GM18909 (cell line): ENCODE results near the gene AUP1.
"Not testable (repeated sequence)": the region's sequence is repeated elsewhere in the genome, so short reads cannot be mapped to it uniquely, and the experiment has no call there.

Source experiments
- ATAC-seq: cut with Tn5 transposase; IDR thresholded peaks from one replicate; pipeline ENCODE4 v1.9.1; 2021; ENCODE audit warnings: mild to moderate bottlenecking; ENCODE audit not compliant: unreplicated experiment, poor library complexity

Gene AUP1, protein sequence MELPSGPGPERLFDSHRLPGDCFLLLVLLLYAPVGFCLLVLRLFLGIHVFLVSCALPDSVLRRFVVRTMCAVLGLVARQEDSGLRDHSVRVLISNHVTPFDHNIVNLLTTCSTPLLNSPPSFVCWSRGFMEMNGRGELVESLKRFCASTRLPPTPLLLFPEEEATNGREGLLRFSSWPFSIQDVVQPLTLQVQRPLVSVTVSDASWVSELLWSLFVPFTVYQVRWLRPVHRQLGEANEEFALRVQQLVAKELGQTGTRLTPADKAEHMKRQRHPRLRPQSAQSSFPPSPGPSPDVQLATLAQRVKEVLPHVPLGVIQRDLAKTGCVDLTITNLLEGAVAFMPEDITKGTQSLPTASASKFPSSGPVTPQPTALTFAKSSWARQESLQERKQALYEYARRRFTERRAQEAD

DNA sequence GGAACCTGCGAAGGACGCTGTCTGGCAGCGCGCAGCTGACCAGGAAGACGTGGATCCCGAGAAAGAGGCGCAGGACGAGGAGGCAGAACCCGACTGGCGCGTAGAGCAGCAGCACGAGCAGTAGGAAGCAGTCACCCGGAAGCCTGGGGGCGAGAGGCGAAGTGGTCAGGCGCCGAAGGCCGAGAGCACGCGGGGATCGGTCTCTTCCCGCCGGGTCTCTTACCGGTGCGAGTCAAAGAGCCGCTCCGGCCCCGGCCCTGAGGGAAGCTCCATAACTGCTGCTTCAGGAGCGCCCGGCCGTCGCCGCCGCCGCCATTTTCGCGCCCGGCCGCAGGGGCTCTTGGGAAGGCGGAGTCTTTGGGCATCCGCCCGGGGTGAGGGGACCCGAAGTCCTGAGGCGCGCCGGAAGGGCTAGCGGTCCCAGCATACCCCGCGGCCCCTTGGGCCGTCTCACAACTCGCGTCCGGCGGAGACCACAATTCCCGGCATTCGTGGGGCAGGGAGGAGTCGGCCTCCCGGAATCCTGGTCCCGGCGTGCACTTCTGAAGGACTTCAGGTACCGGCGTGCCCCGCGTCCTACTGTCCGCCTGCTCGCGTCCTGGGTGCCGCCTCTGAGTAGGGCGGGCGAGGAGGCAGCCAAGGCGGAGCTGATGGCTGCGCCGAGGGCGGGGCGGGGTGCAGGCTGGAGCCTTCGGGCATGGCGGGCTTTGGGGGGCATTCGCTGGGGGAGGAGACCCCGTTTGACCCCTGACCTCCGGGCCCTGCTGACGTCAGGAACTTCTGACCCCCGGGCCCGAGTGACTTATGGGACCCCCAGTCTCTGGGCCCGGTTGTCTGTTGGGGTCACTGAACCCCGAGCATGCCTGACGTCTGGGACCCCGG, at the start of gene AUP1, which contains the start of gene HTRA2:
AUP1 (minus strand) TSS at position 350 of the 882 bp plus-strand sequence; CDS start at position 273, 77 bp downstream.
HTRA2 (plus strand) TSS at position 577 of the 882 bp plus-strand sequence; CDS start at position 651, 74 bp downstream.
- peak; percentile 85 for ATAC-seq

DNA sequence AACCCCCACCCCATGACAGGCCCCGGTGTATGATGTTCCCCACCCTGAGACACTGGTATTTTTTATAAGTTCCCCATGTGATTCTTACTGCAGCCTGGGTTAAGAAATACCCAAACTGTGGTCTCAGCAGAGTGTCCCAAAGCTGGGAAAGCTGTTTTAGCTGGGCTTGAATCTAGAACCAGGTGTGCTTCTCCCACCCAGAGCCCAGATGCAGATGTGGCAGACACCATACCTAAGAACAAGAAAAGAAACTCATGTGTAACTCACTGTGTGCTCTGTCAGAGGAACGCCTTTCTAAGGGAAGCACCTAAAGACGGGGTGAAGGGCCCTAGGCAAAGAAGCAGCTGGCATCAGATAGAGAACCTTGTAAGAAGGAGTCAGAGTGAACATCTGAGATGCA, 48.9 kb upstream of the AUP1 start:
- no peak for ATAC-seq

DNA sequence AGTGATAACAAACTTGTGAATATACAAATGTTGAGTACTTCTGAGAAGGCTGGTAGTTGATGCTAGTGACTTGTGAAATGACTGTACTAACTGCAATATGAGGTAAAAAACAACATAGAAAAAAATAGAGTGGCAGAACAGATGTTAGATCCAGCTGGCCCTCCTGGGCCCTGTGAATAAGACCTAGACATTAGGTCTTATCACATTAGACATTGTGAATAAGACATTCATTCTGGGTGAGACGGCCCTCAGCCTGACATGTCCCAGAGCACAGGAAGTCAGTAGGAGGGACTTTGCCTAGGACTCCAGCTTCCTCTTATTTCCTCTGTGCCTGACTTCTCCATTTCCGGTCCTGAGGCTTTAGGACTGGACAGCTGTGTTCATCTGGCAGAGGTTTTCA, 47.9 kb upstream of the AUP1 start:
- ATAC-seq = peak; percentile 37

DNA sequence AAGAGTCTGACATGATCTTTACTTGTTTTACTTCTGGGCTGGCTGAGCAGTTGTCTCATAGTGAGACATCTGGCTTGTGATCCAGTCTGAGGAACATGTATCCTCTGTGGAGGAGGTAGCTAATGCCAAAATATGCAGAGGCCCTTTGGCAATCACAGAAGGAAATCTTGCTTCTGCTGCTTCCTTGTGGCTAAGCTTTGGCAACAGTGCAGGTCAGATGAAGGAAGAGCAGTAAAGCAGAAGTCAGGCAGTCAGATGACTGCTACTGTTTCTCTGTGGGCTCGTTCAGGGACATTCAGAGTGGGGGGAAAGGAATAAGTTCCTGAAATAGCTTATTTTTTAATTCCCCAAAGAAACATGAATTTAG, 47.3 kb upstream of the AUP1 start:
- ATAC-seq = no peak

DNA sequence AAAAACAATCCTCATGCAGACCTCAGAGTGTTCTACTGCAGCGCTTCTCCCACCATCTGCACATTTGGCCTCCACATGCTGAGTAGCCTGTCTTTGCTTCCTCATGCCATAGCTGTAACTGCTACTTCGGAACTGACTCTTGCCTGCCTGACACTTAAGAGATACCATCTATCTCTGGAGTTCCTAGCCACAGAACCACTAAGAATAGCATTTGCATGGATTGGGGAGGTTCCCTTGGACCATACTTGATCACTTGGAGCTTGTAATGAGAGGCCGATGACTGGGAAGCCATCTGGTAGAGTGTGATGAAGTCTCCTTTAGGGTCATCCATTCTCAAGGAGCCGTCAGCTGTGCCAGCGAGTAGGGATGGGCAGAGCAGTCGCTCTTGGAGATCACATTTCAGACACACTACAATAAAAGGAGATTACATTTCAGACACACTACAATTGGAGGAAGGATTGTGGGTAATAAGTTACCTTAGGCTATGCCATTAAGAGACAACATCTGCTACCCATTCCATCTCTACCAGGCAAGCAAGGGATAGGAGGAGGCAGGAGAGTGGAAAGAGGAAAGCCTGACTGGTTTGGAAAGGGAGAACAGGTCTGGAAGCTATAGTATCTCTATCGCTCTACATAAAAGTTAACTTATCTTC, 46.8 kb upstream of the AUP1 start:
- ATAC-seq = no peak

DNA sequence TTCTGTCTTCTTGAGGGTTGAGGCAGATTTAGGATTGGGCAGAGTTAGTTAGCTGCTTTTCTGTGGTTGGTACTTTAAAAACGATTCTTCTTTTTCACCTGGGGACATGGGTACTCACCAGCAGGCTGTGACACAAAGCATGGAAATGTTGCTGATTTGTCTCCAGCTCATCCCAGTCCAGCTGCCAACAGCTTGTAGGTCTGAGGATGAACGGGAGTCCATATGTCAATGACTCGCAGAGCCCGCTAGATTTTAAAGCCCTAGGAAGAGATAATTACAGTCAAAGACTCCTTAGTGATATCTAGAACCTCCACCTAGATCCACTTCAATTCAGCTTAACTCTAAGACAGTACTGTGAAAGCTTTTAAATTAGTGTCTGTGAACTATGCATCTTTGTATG, 45.8 kb upstream of the AUP1 start:
- no peak for ATAC-seq

GRCh38 chr2:74573747-74574562, 44.4 kb upstream of the AUP1 start:
- ATAC-seq = peak; percentile 56

DNA sequence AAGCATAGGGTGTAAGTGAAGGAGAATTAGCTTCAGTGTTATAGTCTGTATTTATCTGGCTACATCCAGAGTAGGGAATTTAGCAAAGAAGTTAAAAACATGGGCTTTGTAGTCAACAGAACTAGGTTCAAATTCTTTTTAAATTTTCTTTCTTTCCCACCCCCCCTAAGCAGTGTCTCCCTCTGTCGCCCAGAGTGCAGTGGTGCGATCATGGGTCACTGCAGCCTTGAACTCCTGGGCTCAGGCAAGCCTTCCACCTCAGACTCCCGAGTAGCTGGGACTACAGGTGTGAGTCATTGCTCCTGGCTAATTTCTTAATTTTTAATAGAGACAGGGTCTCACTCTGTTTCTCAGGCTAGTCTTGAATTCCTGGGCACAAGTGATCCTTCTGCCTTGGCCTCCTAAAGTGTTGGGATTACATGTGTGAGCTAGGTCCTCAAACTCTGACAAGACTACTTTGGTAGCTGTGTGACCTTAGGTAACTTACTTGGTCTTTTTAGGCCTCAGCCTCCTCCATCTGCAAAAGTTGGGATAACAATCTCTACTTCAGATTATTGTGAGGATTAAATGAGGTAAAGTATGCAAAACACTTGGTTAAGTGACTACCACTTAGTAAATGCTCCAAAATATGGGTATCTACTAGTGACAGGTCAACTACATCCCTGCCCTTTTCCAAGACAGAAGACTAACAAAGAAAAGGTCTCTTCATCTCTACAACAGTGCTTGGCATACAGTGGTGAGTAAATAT, 42.8 kb upstream of the AUP1 start:
- no peak for ATAC-seq

GRCh38 chr2:74571058-74571457, 41.6 kb upstream of the AUP1 start:
- peak; percentile 58 for ATAC-seq

DNA sequence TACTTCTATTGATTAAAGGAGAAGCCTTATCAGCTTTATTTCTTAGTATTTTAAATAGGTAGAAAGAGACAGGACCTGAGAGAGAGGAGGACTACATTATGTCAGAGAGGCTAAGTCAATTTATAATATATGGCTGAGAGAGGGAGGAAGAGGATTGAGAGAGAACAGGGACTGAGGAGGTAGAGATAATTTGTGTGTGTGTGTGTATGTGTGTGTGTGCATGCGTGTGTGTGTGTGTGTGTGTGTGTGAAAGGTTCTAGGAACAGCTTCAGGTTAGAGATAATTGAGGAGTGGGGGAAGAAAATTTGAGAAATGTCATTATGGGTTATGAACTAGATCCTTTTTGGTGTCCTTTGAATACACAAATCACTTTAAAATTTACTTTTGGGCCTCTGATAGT, 40.2 kb upstream of the AUP1 start:
- no peak for ATAC-seq

DNA sequence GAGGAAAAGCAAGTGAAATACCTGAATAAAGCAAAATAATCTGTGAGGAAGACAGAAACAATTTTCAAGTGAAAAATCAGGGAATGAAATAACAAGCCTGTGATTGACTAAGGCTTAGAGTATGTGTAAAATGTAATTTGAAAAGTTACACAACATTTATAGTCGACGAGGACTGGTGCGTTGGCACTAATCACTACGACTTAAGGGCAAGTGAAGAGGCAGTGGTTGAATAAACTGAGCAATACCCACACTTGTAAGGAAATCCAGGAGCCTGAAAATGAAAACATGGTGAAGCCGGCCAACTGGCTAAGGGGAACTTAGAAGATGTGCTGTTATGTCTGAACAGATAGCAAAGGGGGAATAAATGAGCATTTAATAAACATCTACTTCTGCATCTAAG, 38.4 kb upstream of the AUP1 start:
- no peak for ATAC-seq

DNA sequence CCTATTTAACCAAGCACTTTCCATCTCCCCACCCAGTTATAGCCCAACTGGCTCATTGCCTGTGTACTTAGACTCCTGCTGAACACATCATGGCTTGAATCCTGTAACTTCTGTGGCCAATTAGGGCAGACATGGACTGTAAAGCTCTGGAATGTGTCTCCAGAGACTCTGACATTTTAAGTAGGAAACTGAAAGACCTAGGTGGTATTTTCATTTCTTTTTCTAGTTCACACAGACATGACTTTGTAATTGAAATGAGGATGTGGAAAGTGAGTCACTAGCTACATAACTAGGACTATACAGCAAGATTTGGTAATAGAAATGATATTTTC, 37.2 kb upstream of the AUP1 start:
- ATAC-seq = no peak

DNA sequence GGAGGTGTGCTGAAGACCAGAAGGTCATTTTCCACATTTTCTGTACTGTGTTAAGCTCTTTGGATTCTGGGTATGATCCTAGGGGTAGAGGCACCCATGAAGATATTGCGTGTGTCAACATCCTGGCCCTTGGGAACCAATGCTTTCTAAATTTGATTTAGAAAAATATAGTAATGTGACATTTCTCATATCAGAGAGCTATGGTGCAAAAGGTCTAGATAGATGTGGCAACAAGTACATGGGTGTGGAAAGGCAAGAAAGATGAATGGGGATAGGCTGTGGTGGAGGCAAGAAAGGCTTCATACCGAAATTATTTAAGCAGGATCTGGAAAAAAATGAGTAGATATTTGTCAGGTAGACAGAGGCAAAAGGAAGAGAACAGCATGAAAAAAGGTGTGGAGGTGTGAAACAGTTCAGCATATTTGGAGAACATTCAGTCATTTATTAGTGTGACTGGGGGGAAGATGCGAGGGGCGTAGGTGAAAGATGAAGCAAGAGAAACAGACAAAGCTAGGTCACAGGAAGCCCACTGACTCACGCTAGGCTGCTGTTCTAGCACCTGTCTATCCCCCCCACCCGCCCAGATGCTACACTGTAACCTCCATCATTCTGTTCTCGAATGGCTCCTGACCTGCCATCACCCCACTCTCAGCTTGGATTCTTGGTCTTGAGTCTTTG, 36.7 kb upstream of the AUP1 start:
- no peak for ATAC-seq

DNA sequence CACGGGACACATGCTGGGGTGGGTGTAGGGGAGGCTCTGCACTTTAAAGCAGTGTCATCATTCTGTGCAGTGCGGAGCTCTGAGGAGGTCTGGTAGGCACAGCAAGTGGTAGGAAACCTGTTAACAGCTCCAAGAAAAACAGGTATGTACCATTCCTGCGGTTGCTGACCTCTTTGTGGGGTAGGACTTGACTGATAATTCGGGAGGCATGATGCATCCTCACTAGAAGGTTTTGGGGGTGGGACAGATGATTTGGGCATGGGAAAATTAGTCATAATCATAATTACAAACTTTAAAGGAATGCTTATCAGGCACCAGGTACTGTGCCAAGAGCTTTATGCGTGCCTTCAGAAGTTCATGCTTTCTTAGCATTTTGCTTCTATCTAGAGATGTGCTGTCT, 34.7 kb upstream of the AUP1 start:
- no peak for ATAC-seq

GRCh38 chr2:74562126-74562775, 32.7 kb upstream of the AUP1 start:
- ATAC-seq = no peak

DNA sequence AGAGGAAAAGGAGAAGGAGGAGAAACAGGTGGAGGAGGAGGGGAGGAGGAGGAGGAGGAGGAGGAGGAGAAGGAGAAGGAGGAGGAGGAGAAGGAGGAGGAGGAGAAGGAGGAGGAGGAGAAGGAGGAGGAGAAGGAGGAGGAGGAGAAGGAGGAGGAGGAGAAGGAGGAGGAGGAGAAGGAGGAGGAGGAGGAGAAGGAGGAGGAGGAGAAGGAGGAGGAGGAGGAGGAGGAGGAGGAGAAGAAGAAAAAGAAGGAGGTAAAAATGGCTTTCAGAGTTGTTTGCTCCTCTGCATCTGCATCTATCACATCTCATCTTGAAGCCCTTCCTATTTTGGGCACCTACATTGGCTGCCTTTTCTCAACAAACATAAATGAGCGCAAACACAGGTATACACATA, 31.5 kb upstream of the AUP1 start:
- ATAC-seq = not testable (repeated sequence)

DNA sequence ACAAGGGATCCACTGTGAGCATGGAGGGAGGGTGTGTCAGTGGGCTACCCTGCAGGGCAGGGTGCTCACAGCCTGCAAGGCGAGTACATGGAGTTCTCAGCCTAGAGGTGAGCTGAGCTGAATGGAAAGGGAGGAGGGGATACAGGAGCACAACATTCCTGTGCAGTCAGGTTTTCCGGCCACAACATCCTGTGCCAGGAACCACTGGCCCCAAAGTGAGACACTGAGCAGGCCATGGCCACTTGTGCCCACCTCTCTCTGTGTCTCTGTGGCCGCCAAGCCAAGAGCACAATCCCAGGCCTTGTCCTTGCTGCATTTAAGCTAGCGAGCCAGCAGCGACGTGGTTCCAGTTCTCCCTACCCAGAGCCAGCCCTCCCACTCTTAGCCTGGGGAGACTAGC, 31.1 kb upstream of the AUP1 start:
- no peak for ATAC-seq

GRCh38 chr2:74559912-74560311, 30.4 kb upstream of the AUP1 start:
- ATAC-seq = no peak
